ENCODE data around the gene GPR82. TPM values are rescaled to one million over a fixed set of nuclear protein-coding genes. Genes with fewer than 3 reads are reported as not detected.
"Not testable (repeated sequence)": the region's sequence is repeated elsewhere in the genome, so short reads cannot be mapped to it uniquely, and the experiment has no call there.

Gene GPR82, protein sequence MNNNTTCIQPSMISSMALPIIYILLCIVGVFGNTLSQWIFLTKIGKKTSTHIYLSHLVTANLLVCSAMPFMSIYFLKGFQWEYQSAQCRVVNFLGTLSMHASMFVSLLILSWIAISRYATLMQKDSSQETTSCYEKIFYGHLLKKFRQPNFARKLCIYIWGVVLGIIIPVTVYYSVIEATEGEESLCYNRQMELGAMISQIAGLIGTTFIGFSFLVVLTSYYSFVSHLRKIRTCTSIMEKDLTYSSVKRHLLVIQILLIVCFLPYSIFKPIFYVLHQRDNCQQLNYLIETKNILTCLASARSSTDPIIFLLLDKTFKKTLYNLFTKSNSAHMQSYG
- total RNA-seq = not detected

DNA sequence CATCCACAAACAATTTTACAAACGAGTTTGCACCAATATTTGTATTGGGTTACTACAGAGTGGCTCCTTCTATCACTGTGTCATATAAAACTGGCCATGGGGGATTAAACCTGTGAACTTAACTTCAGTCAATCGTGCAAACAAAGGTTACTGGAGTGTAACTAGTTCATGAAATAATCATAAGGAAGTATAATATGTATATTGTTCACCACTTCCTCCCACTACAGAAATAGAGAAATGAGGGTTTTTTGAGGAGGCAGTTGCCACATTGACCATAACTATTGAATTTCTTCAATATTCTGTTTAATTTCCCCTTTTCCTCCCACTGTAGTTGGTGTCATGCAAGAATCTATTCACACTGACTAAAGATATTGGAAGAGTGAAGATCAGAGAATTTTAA is at the start of gene GPR82:
Gene GPR82 (plus strand): TSS at position 356 of the 400 bp plus-strand sequence. CDS start 2,846 bp downstream, outside the sequence.
- H3K4me3 Mint-ChIP-seq = peak within 1 kb of the TSS; percentile 47
- ATAC-seq (replicated peaks) = no peak
- peaks cover 20% of the 10 kb centered on the region for H3K36me3 Mint-ChIP-seq (ENCODE audit: low read depth)
- H3K27me3 Mint-ChIP-seq = no peaks in the 10 kb centered on the region
- peaks cover 21% of the 10 kb centered on the region for H3K4me1 Mint-ChIP-seq
- H3K27ac Mint-ChIP-seq = peak within 1 kb of the TSS; percentile 11
- peaks cover 3% of the 10 kb centered on the region for H3K9me3 Mint-ChIP-seq

DNA sequence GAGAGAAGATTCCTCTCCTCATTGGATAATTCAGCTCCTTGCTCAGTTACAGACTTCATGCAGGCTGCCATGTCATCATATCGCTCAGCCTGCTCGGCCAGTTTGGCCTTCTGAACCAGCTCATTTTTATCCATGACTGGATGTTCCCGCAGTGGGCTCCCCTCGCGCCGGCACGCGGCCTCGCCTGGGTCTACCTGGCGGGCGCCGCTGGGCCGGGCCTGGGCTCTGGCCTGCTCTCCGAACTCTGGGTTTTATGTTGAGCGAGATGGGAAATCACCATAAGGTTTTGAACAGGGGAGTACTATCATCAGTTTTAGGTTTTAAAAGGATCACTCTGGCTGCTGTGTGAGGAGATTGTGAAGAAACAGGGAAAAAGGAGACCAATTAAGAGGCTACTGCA is 47.6 kb upstream of the GPR82 start:
- not testable (repeated sequence) for H3K27me3 Mint-ChIP-seq; H3K27ac Mint-ChIP-seq; ATAC-seq (replicated peaks); H3K4me1 Mint-ChIP-seq; H3K9me3 Mint-ChIP-seq; H3K4me3 Mint-ChIP-seq
- peaks cover 43% of the 10 kb centered on the region for H3K36me3 Mint-ChIP-seq (ENCODE audit: low read depth)

DNA sequence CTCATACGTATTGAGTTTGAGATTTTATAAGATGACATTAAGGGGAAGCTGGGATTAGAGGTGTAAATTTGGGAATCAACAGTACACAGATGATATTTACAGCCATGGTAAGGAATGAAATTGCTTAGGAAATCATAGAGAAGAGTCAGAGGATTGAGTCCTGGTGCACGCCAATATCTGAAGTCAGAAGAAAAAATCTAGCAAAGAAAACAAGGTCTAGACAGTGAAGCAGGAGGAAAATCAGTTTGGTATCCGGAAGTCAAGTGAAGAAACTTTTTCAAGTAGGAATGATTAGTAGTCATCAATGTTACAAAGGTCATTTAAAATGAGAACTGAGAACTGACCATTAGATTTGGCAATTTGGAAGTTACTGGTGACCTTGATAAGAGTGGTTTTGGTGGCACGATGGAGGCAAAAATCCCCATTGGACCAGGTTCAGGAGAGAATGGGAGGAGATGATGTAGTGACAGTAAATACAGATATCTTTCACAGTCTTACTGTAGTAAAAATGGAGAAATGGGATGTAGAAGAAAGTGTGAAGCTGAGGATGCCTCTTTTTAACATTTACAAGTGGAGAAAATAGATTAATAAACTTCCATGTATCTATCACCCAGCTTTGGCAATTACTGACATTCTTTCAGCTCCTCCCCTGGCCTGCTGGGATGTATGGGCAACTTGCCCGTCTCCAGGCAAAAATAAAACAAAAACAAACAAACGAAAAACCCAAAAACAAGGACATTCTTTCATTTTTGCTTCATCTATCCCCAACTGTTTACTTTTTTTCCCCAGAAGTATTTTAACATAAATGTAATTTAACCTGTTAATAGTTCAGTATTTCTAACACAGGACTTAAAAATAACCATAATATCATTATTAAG is 46.6 kb upstream of the GPR82 start:
- no peak overlapping the region for H3K4me3 Mint-ChIP-seq
- peaks cover 34% of the 10 kb centered on the region for H3K36me3 Mint-ChIP-seq (ENCODE audit: low read depth)
- ATAC-seq (replicated peaks) = no peak
- H3K27me3 Mint-ChIP-seq = no peaks in the 10 kb centered on the region
- H3K27ac Mint-ChIP-seq = no peak overlapping the region
- H3K4me1 Mint-ChIP-seq = peaks cover 10% of the 10 kb centered on the region
- H3K9me3 Mint-ChIP-seq = no peaks in the 10 kb centered on the region

DNA sequence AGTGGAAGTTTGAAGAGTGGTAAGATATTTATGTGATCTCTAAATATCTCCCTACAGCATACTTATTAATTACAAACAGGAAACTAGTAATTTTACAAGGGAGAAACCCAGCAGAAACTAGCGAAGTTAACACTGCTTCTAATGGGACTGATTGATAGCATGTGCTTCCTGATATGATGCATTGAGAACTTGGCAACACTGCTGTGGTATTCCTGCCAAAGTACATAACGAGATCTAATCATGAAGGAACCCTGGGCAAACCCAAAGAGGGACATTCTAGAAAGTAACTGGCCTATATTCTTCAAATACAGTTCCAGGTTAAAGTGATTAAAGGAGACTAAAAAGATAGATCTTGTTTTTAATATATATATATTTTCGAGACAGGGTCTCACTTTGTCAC is 39.8 kb upstream of the GPR82 start:
- ATAC-seq (replicated peaks) = no peak
- H3K9me3 Mint-ChIP-seq = no peaks in the 10 kb centered on the region
- no peak overlapping the region for H3K27ac Mint-ChIP-seq
- peaks cover 3% of the 10 kb centered on the region for H3K4me1 Mint-ChIP-seq
- no peaks in the 10 kb centered on the region for H3K27me3 Mint-ChIP-seq
- H3K4me3 Mint-ChIP-seq = no peak overlapping the region
- no peaks in the 10 kb centered on the region for H3K36me3 Mint-ChIP-seq (ENCODE audit: low read depth)

DNA sequence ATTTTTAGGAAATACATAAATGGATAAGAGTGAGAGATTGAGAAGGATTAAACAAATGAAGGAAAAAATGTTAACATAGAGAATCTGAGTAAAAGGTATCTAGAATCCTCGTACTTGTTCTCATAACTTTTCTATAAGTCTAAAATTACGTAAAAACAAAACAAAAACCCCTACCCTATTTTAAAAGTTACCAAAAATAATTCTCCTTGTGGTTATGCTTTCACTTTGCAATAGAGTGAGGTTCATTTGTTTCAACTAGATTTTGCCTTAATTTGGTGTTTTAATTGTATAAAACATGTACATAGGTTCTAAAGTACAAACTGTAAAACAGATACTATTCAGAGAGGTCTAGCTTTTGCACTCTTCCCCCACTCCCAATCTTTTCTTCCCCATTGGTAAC is 39.0 kb upstream of the GPR82 start:
- Mint-ChIP-seq H3K27ac (no peak overlapping the region), H3K9me3 (no peaks in the 10 kb centered on the region), H3K4me3 (no peak overlapping the region), H3K27me3 (no peaks in the 10 kb centered on the region), H3K4me1 (peaks cover 3% of the 10 kb centered on the region), H3K36me3 (ENCODE audit: low read depth) (no peaks in the 10 kb centered on the region)
- no peak for ATAC-seq (replicated peaks)

DNA sequence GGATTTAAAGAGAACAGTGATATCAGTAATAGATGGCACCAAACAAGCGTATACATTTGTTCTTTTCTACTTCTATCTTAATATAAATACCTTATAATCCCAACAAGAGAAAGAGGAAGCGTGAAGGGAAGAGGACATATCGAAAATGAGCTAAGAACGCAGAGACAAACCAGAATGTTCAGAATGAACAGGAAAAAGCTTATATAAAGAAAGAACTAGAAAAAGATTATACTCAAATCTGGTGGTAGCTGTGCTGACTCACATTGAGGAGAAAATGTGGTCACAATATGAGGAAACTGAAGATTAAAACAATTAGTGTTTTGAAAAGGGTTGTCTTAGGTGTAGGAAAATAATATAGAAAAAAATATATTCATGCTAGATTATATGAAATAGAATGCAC is 37.2 kb upstream of the GPR82 start:
- Mint-ChIP-seq H3K9me3 (no peaks in the 10 kb centered on the region), H3K27me3 (no peaks in the 10 kb centered on the region), H3K36me3 (ENCODE audit: low read depth) (no peaks in the 10 kb centered on the region), H3K27ac (no peak overlapping the region), H3K4me1 (peaks cover 3% of the 10 kb centered on the region), H3K4me3 (no peak overlapping the region)
- ATAC-seq (replicated peaks) = peak; percentile 49

DNA sequence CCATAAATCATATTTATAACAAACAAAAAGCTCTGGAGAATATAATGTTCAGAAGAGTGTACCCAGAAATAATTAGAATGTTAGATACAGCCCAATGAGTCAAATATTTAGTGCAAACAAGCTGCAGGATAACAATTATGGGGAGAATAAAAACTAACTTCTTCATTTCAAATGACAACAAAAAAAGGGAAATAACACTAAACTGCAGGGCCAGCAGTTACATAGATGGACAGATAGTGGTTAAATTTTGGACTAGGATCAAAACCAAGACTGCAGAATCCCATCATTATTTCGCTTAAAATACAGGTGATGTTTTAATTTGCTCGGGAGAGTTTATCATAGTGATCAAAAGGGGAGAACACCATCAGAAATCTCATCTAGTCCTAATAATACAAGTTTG is 35.8 kb upstream of the GPR82 start:
- Mint-ChIP-seq H3K27me3 (no peaks in the 10 kb centered on the region), H3K4me3 (peak overlapping the region; percentile 27), H3K9me3 (no peaks in the 10 kb centered on the region), H3K27ac (no peak overlapping the region), H3K4me1 (peaks cover 8% of the 10 kb centered on the region), H3K36me3 (ENCODE audit: low read depth) (no peaks in the 10 kb centered on the region)
- ATAC-seq (replicated peaks) = no peak

DNA sequence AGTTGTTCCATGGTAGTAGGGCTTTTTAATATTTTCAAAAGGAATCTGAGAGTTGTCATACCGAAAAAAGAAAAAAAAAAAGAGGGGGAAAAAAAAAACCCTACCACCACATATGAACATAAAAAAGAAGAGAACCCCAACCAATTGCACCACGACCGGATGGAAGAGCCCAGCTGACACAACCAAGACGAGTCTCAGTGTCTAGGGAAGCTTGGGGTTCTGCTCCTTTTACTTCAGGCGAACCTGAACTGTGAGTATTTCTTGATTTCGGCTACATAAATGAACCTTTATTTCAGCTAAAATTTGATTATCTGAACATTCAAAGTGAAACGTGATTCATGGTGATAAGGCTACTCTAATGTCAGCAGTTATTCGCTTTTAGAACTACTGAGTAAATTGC is 35.1 kb upstream of the GPR82 start, which contains the start of gene GPR34:
Gene GPR34 (plus strand): TSS at position 139 of the 400 bp plus-strand sequence. CDS start 6,661 bp downstream, outside the sequence.
- Mint-ChIP-seq H3K27ac (peak within 1 kb of the TSS; percentile 36), H3K27me3 (no peaks in the 10 kb centered on the region), H3K36me3 (ENCODE audit: low read depth) (peaks cover 5% of the 10 kb centered on the region), H3K4me3 (peak within 1 kb of the TSS; percentile 27), H3K4me1 (peaks cover 11% of the 10 kb centered on the region), H3K9me3 (no peaks in the 10 kb centered on the region)
- ATAC-seq (replicated peaks) = peak; percentile 79

DNA sequence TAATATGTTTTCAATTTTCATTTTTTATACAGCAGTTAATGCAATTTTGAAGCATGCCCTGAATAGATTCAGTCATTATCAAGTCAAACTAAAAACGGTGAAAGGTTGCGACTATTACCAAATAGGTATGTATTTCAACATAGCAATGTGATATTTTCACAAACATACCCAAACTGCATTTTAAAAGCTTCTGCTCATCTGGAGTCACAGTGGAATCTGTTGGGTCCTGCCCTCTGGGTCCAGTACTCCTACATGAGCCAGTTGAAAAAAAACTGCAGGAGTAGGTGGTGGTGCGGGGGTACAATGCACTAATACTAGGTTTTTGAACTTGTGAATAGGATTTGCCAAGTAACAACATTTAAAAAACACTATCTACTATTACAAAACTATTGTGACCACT is 34.3 kb upstream of the GPR82 start:
- Mint-ChIP-seq H3K27ac (no peak overlapping the region), H3K4me3 (no peak overlapping the region), H3K36me3 (ENCODE audit: low read depth) (peaks cover 6% of the 10 kb centered on the region), H3K9me3 (no peaks in the 10 kb centered on the region), H3K4me1 (peaks cover 12% of the 10 kb centered on the region), H3K27me3 (no peaks in the 10 kb centered on the region)
- ATAC-seq (replicated peaks) = no peak

DNA sequence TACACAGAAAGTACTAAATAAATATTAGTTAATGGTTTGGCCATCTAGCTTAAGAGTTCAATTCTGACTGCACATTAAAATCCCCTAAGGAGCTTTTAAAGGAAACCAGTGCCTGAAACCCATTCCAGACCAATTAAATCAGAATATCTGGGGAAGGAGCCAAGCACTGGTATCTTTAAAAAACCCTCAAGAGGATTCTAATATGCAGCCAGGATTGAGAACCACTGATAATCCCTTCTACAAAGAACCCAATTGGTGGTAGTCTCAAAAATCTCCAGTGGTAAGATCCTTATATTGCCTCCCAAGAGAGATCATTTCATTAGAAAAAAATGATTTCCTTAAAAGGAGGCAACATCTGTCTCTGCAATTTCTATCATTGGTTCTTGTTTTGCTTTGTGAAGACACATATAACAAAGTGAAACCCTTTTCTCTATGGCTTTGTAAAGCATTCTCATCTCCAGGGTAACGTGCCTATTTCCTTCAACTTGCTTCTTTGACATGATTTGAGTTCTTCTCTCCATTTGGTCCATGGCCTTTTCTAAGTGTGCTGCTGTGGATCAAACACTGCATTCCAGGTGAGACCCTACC is 31.7 kb upstream of the GPR82 start:
- Mint-ChIP-seq H3K27ac (no peak overlapping the region), H3K27me3 (no peaks in the 10 kb centered on the region), H3K4me3 (no peak overlapping the region), H3K9me3 (peaks cover 3% of the 10 kb centered on the region), H3K4me1 (peaks cover 16% of the 10 kb centered on the region), H3K36me3 (ENCODE audit: low read depth) (peaks cover 15% of the 10 kb centered on the region)
- no peak for ATAC-seq (replicated peaks)

DNA sequence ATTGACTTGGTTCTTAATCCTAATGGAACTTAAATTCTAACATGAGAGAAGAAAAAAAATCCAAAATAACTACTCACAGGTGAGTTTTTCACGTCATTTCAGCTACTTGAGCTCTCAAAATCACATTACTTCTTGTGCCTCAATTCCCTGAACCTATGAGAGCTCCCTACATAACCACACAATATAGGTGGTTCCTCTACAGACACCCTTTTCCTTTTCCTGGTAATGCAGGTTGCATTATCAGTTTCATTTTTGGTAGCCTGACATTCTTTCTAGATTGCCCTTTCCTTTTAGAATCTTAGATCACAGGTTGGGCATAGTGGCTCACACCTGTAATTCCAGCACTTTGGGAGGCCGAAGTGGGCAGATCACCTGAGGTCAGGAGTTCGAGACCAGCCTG is 31.0 kb upstream of the GPR82 start:
- Mint-ChIP-seq H3K9me3 (peaks cover 3% of the 10 kb centered on the region), H3K27ac (no peak overlapping the region), H3K4me1 (peaks cover 14% of the 10 kb centered on the region), H3K4me3 (peak overlapping the region; percentile 11), H3K36me3 (ENCODE audit: low read depth) (peaks cover 15% of the 10 kb centered on the region), H3K27me3 (no peaks in the 10 kb centered on the region)
- ATAC-seq (replicated peaks) = no peak

DNA sequence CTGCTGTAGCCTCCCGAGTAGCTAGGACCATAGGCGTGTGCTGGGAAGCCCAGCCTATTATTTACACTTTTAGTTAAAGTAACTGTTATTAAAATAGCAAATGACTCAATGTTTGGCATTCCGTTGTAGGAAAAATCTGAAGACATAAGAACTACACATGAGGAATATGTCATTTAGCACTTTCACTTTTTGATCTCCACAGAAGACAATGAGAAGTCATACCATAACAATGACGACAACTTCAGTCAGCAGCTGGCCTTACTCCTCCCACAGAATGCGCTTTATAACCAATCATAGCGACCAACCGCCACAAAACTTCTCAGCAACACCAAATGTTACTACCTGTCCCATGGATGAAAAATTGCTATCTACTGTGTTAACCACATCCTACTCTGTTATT is 28.6 kb upstream of the GPR82 start:
- H3K27ac Mint-ChIP-seq = no peak overlapping the region
- H3K4me3 Mint-ChIP-seq = peak overlapping the region; percentile 11
- H3K27me3 Mint-ChIP-seq = no peaks in the 10 kb centered on the region
- ATAC-seq (replicated peaks) = peak; percentile 82
- H3K4me1 Mint-ChIP-seq = peaks cover 14% of the 10 kb centered on the region
- H3K36me3 Mint-ChIP-seq (ENCODE audit: low read depth) = peaks cover 20% of the 10 kb centered on the region
- peaks cover 3% of the 10 kb centered on the region for H3K9me3 Mint-ChIP-seq

DNA sequence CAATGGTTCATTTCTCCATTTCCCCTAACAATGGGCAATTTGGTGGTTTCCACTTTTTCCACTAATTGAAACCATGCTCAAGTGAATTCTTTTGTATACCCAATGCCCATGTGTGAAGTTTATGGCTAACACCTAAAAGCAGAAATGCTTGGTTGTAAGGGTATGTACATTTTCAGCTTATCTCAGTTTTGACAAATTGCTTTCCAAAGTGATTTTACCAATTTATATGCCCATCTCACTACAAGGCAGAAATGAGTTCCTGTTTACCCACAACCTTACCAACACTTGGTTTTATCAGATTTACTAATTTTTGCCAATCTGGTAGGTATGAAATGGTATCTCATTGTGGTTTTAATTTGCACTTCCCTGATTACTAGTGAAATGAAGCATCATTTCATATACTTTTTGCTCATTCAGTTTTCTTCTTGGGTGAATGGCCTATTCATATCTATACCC is 20.4 kb upstream of the GPR82 start:
- H3K27ac Mint-ChIP-seq = no peak overlapping the region
- peak; percentile 78 for ATAC-seq (replicated peaks)
- peaks cover 21% of the 10 kb centered on the region for H3K36me3 Mint-ChIP-seq (ENCODE audit: low read depth)
- no peak overlapping the region for H3K4me3 Mint-ChIP-seq
- no peaks in the 10 kb centered on the region for H3K9me3 Mint-ChIP-seq
- H3K4me1 Mint-ChIP-seq = peaks cover 18% of the 10 kb centered on the region
- no peaks in the 10 kb centered on the region for H3K27me3 Mint-ChIP-seq

DNA sequence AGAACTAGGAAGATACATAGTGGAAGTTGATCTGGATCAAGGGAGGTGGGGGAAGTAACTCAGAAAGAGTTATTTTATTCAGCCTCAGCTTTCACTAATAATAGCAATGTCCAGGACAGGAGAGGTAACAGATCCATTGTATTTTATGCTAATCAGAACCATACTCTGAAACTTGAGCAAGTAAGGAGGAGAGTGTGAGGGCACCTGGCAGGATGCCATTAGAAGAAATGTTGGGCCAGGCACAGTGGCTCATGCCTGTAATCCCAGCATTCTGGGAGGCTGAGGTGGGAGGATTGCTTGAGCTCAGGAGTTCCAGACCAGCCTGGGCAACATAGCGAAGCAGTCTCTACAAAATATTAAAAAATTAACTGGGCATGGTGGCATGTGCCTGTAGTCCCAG is 18.9 kb upstream of the GPR82 start:
- no peaks in the 10 kb centered on the region for H3K9me3 Mint-ChIP-seq
- peak overlapping the region; percentile 68 for H3K27ac Mint-ChIP-seq
- peaks cover 18% of the 10 kb centered on the region for H3K4me1 Mint-ChIP-seq
- H3K4me3 Mint-ChIP-seq = no peak overlapping the region
- no peak for ATAC-seq (replicated peaks)
- H3K36me3 Mint-ChIP-seq (ENCODE audit: low read depth) = peaks cover 21% of the 10 kb centered on the region
- no peaks in the 10 kb centered on the region for H3K27me3 Mint-ChIP-seq
